Caco-2 (cell line): Measurements from ENCODE around the gene AMPH. TPM values are rescaled to one million over a fixed set of nuclear protein-coding genes. Genes with fewer than 3 reads are reported as not detected.

Source experiments
- BruUV-seq: library from RNA; stranded (reverse); fragments of 400-500 nt; replicated peaks from 2 replicates; lab custom pipeline; 2021; lab: Mats Ljungman, UMichigan
- CTCF ChIA-PET: fragments of 300-600 bp; sonication (Branson Sonifier 250); formaldehyde crosslinking; loops from one replicate; lab custom pipeline; 2022; ENCODE audit warnings: antibody characterized with exemption; lab: Charles Lee
- POLR2A ChIA-PET: fragments of 300-600 bp; sonication (Branson Sonifier 250); formaldehyde crosslinking; loops from one replicate; lab custom pipeline; 2022; ENCODE audit warnings: antibody characterized with exemption; lab: Charles Lee
- DNase-seq, 2 experiments: peaks; one replicate each; pipeline versions ENCODE4 v3.0.0 to v3.0.0-alpha.2; 2020 to 2022
- H3K27me3 ChIP-seq: replicated peaks from 2 replicates; pipeline ENCODE4 v1.6.0; 2011; ENCODE audit warnings: low read length; ENCODE audit not compliant: control insufficient read depth, insufficient read depth
- H3K36me3 ChIP-seq: 2 replicates; pipeline ENCODE4 v1.5.1; 2011; ENCODE audit warnings: low read length; ENCODE audit not compliant: control insufficient read depth, insufficient read depth
- H3K4me1 ChIP-seq: fragments of 250-450 bp; sonication (Bioruptor Pico); 2 replicates; pipeline ENCODE4 v1.5.1; 2020; ENCODE audit warnings: mild to moderate bottlenecking
- H3K4me3 ChIP-seq: 2 replicates; pipeline ENCODE4 v1.5.1; 2011; ENCODE audit warnings: low read depth, mild to moderate bottlenecking, control low read depth, low read length
- H3K9me3 ChIP-seq: fragments of 250-450 bp; sonication (Bioruptor Pico); 2 replicates; pipeline ENCODE4 v1.5.1; 2020; ENCODE audit warnings: mild to moderate bottlenecking, moderate library complexity
- H3K27ac Mint-ChIP-seq: one replicate; pipeline ENCODE4 v1.8.0; 2022; ENCODE audit warnings: mixed read lengths; ENCODE audit not compliant: unreplicated experiment
- H3K27me3 Mint-ChIP-seq: one replicate; pipeline ENCODE4 v1.8.0; 2022; ENCODE audit warnings: mixed read lengths; ENCODE audit not compliant: insufficient read depth, unreplicated experiment
- H3K36me3 Mint-ChIP-seq: one replicate; pipeline ENCODE4 v1.8.0; 2022; ENCODE audit warnings: mild to moderate bottlenecking, mixed read lengths; ENCODE audit not compliant: insufficient read depth, unreplicated experiment
- H3K4me1 Mint-ChIP-seq: one replicate; pipeline ENCODE4 v1.8.0; 2022; ENCODE audit warnings: low read depth, mixed read lengths; ENCODE audit not compliant: unreplicated experiment
- H3K4me3 Mint-ChIP-seq: one replicate; pipeline ENCODE4 v1.8.0; 2022; ENCODE audit warnings: mild to moderate bottlenecking, moderate library complexity, mixed read lengths; ENCODE audit not compliant: unreplicated experiment
- H3K9me3 Mint-ChIP-seq: one replicate; pipeline ENCODE4 v1.8.0; 2022; ENCODE audit warnings: mixed read lengths; ENCODE audit not compliant: unreplicated experiment
- CTCF ChIP-seq, 2 experiments: fragments of 200-600 bp in 1 of 2; IDR thresholded peaks; 1 replicate in 1 of 2; 2 replicates in 1 of 2; pipeline versions ENCODE4 v1.5.1 to v1.8.0; 2011 to 2022; ENCODE audit warnings: antibody characterized with exemption in 1 of 2, control low read depth in 1 of 2, inconsistent platforms in 1 of 2, low read depth in 1 of 2, low read length in 1 of 2, mild to moderate bottlenecking in 1 of 2, moderate library complexity in 1 of 2; ENCODE audit not compliant: insufficient read depth in 1 of 2, severe bottlenecking in 1 of 2, unreplicated experiment in 1 of 2
- intact Hi-C: fragments of 100-400 bp; cut with micrococcal nuclease; formaldehyde crosslinking; loops from one replicate; pipeline ENCODE4 v1.10.0; 2022; ENCODE audit not compliant: unreplicated experiment
- total RNA-seq: library from RNA; stranded (reverse); gene quantifications from 2 replicates; pipeline ENCODE4 v1.2.3, GENCODE V29; 2022

Gene AMPH
- total RNA-seq, 1 experiment from 2014 or later, result not detected

GRCh38 chr7:38535073-38535472 is 96.1 kb downstream of the AMPH start:
- Mint-ChIP-seq H3K4me1 (no peaks in the 10 kb centered on the region), H3K36me3 (no peaks in the 10 kb centered on the region), H3K27ac (no peak overlapping the region), H3K4me3 (no peak overlapping the region), H3K9me3 (no peaks in the 10 kb centered on the region), H3K27me3 (peaks cover 12% of the 10 kb centered on the region)
- H3K9me3 ChIP-seq, result no peaks in the 10 kb centered on the region
- H3K4me3 ChIP-seq, result no peak overlapping the region
- H3K4me1 ChIP-seq, result no peaks in the 10 kb centered on the region
- TF ChIP-seq CTCF (IDR thresholded peaks at IDR 0.05; ENCODE audit: insufficient read depth in 1 of 2, low read depth in 1 of 2, low read length in 1 of 2, severe bottlenecking in 1 of 2, unreplicated experiment in 1 of 2), result no peak
- DNase-seq, result no peak
- POLR2A ChIA-PET, result no interaction called here
- BruUV-seq, result no TSS peak
- H3K36me3 ChIP-seq, result no peaks in the 10 kb centered on the region
- CTCF ChIA-PET, result no interaction called here
- H3K27me3 ChIP-seq, result no peaks in the 10 kb centered on the region; the same call in 1 of the 2 replicates
- intact Hi-C loops, result no loop called here

- H3K9me3 Mint-ChIP-seq, result no peaks in the 10 kb centered on the region
- peaks cover 16% of the 10 kb centered on the region for H3K27me3 Mint-ChIP-seq
- DNase-seq, result no peak
- Histone ChIP-seq H3K36me3 (no peaks in the 10 kb centered on the region), H3K4me1 (no peaks in the 10 kb centered on the region), H3K4me3 (no peak overlapping the region), H3K27me3 (no peaks in the 10 kb centered on the region), H3K9me3 (no peaks in the 10 kb centered on the region)
- BruUV-seq, result no TSS peak
- ChIA-PET POLR2A (no interaction called here), CTCF (no interaction called here)
- intact Hi-C loops, result no loop called here
- H3K27ac Mint-ChIP-seq, result no peak overlapping the region
- no peaks in the 10 kb centered on the region for H3K4me1 Mint-ChIP-seq
- no peaks in the 10 kb centered on the region for H3K36me3 Mint-ChIP-seq
- TF ChIP-seq CTCF (IDR thresholded peaks at IDR 0.05; ENCODE audit: insufficient read depth in 1 of 2, low read depth in 1 of 2, low read length in 1 of 2, severe bottlenecking in 1 of 2, unreplicated experiment in 1 of 2), result no peak
- H3K4me3 Mint-ChIP-seq, result no peak overlapping the region
Observed at GRCh38 chr7:38525857-38526256, 105.3 kb downstream of the AMPH start.

GRCh38 chr7:38524786-38525185 is 106.4 kb downstream of the AMPH start:
- peaks cover 18% of the 10 kb centered on the region for H3K27me3 Mint-ChIP-seq
- no TSS peak for BruUV-seq
- intact Hi-C loops, result no loop called here

More at GRCh38 chr7:38524786-38525185, 106.4 kb downstream of the AMPH start:
- Mint-ChIP-seq H3K4me1 (no peaks in the 10 kb centered on the region), H3K36me3 (no peaks in the 10 kb centered on the region), H3K27ac (no peak overlapping the region), H3K4me3 (no peak overlapping the region), H3K9me3 (no peaks in the 10 kb centered on the region)
- ChIA-PET CTCF (no interaction called here), POLR2A (no interaction called here)
- Histone ChIP-seq H3K4me3 (no peak overlapping the region), H3K9me3 (no peaks in the 10 kb centered on the region), H3K27me3 (no peaks in the 10 kb centered on the region), H3K36me3 (no peaks in the 10 kb centered on the region), H3K4me1 (no peaks in the 10 kb centered on the region)
- TF ChIP-seq CTCF (IDR thresholded peaks at IDR 0.05; ENCODE audit: insufficient read depth in 1 of 2, low read depth in 1 of 2, low read length in 1 of 2, severe bottlenecking in 1 of 2, unreplicated experiment in 1 of 2), result no peak
- DNase-seq, result no peak
